Measurements from ENCODE around the gene SLAMF9. TPM values are rescaled to one million over a fixed set of nuclear protein-coding genes. Genes with fewer than 3 reads are reported as not detected.

Gene SLAMF9
- total RNA-seq, 6 experiments from 2014 or later = 0.68 to 2.2 (median 1.6) TPM; not detected in 2

DNA sequence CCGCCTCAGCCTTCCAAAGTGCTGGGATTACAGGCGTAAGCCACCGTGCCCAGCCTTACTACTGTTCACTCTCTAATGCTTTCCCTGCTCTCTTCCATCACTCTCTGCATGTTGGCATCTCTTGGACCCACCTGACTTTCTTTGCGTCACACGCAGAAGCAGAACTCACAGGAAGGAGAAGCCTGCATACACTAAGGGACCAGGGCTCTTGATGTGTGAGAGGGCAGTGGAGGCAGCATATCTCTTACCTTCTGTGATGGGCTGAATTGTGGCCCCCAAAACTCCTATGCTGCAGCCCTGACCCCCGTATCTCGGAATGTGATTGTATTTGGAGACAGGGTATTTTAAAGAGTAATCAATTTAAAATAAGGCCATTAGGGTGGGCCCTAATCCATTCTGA lies 26.7 kb upstream of the SLAMF9 start:
- DNase-seq (no peak), ATAC-seq (no peak)
- 96% methylated on average over 4 of the region's 7 CpGs for WGBS (ENCODE audit: insufficient coverage, low coverage, low lambda C conversion rate, missing lambda C conversion rate)
- H3K27ac ChIP-seq = no peak overlapping the region
- peaks cover 0 to 3% (median under 1%) of the 10 kb centered on the region in 4 donors for H3K4me1 ChIP-seq
- TF ChIP-seq POLR2A (IDR thresholded peaks at IDR 0.05) = no peak
- TF ChIP-seq, protein P1, sequence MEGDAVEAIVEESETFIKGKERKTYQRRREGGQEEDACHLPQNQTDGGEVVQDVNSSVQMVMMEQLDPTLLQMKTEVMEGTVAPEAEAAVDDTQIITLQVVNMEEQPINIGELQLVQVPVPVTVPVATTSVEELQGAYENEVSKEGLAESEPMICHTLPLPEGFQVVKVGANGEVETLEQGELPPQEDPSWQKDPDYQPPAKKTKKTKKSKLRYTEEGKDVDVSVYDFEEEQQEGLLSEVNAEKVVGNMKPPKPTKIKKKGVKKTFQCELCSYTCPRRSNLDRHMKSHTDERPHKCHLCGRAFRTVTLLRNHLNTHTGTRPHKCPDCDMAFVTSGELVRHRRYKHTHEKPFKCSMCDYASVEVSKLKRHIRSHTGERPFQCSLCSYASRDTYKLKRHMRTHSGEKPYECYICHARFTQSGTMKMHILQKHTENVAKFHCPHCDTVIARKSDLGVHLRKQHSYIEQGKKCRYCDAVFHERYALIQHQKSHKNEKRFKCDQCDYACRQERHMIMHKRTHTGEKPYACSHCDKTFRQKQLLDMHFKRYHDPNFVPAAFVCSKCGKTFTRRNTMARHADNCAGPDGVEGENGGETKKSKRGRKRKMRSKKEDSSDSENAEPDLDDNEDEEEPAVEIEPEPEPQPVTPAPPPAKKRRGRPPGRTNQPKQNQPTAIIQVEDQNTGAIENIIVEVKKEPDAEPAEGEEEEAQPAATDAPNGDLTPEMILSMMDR (IDR thresholded peaks at IDR 0.05) = no peak
- H3K4me3 ChIP-seq = no peak overlapping the region
- intact Hi-C loops (cut with DNase I) = no loop called here
- no peaks in the 10 kb centered on the region for H3K9me3 ChIP-seq
- H3K36me3 ChIP-seq = no peaks in the 10 kb centered on the region
- no peaks in the 10 kb centered on the region for H3K27me3 ChIP-seq

- no peaks in the 10 kb centered on the region for H3K36me3 ChIP-seq
- H3K27me3 ChIP-seq = no peaks in the 10 kb centered on the region
- DNase-seq (no peak), ATAC-seq (no peak)
- H3K4me3 ChIP-seq = no peak overlapping the region
- no peak overlapping the region for H3K27ac ChIP-seq
- 62% methylated on average over 4 of the region's 6 CpGs for WGBS (ENCODE audit: insufficient coverage, low coverage, low lambda C conversion rate, missing lambda C conversion rate)
- H3K9me3 ChIP-seq = no peaks in the 10 kb centered on the region
- H3K4me1 ChIP-seq = peaks cover 0 to 3% (median 0%) of the 10 kb centered on the region in 4 donors
- intact Hi-C loops (cut with DNase I) = no loop called here
- TF ChIP-seq POLR2A (IDR thresholded peaks at IDR 0.05) = no peak
- TF ChIP-seq, protein P1 (IDR thresholded peaks at IDR 0.05) = no peak
Measured at GRCh38 chr1:159980076-159980475, 26.0 kb upstream of the SLAMF9 start.

- H3K27ac ChIP-seq = no peak overlapping the region
- TF ChIP-seq POLR2A (IDR thresholded peaks at IDR 0.05) = no peak
- TF ChIP-seq, protein P1 (IDR thresholded peaks at IDR 0.05) = no peak
- DNase-seq (no peak), ATAC-seq (no peak)
- H3K4me1 ChIP-seq = peaks cover 0 to 3% (median 0%) of the 10 kb centered on the region in 4 donors
- H3K27me3 ChIP-seq = no peaks in the 10 kb centered on the region
- no peak overlapping the region for H3K4me3 ChIP-seq
- H3K9me3 ChIP-seq = no peaks in the 10 kb centered on the region
- 81% methylated on average over 3 of the region's 3 CpGs for WGBS (ENCODE audit: insufficient coverage, low coverage, low lambda C conversion rate, missing lambda C conversion rate)
- no peaks in the 10 kb centered on the region for H3K36me3 ChIP-seq
- intact Hi-C loops (cut with DNase I) = no loop called here
Measured at GRCh38 chr1:159979257-159979656, 25.2 kb upstream of the SLAMF9 start.

DNA sequence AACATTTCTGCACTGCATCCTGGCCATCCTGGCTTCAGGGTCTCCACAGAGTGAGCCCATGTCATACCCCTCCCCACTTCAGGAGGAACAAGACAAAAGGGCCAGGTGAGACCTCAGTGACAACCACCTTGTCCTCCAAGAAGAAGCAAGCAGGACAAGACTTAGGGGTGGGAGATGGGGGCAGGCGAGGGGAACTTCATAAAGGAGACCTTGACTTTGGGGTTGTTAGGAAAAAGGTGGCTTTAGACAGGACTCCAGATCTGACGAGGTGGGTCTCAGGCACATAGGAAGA lies 24.0 kb upstream of the SLAMF9 start:
- TF ChIP-seq, protein P1 (IDR thresholded peaks at IDR 0.05) = no peak
- no peak for TF ChIP-seq POLR2A (IDR thresholded peaks at IDR 0.05)
- H3K27ac ChIP-seq = no peak overlapping the region
- no peaks in the 10 kb centered on the region for H3K9me3 ChIP-seq
- 100% methylated on average over 2 of the region's 2 CpGs for WGBS (ENCODE audit: insufficient coverage, low coverage, low lambda C conversion rate, missing lambda C conversion rate)
- ATAC-seq = no peak
- no peaks in the 10 kb centered on the region for H3K27me3 ChIP-seq
- intact Hi-C loops (cut with DNase I) = no loop called here
- peaks cover 0 to 3% (median 0%) of the 10 kb centered on the region in 4 donors for H3K4me1 ChIP-seq
- no peaks in the 10 kb centered on the region for H3K36me3 ChIP-seq
- no peak overlapping the region for H3K4me3 ChIP-seq
- no peak for DNase-seq

All from right lobe of liver (tissue), 6 donors.